GM23338 (cell line): ENCODE data around the gene PRRT1. TPM values are rescaled to one million over a fixed set of nuclear protein-coding genes. Genes with fewer than 3 reads are reported as not detected.

Source experiments
- ATAC-seq: fragments of 200-7000 bp; cut with Tn5 transposase; 3 replicates; pipeline ENCODE4 v1.9.1; 2020
- DNase-seq: peaks from one replicate; pipeline ENCODE4 v3.0.0-alpha.2; 2015; ENCODE audit warnings: low spot score
- H2AFZ ChIP-seq: fragments of 200-600 bp; sonication (generic); 2 replicates; pipeline ENCODE4 v1.8.0; 2016; ENCODE audit warnings: antibody characterized with exemption, mild to moderate bottlenecking, moderate library complexity
- H3F3A ChIP-seq: fragments of 200-600 bp; sonication (generic); replicated peaks from 2 replicates; pipeline ENCODE4 v1.8.0; 2017; ENCODE audit warnings: antibody characterized with exemption, mixed run types, low read depth
- H3K27ac ChIP-seq: fragments of 200-600 bp; sonication (generic); 2 replicates; pipeline ENCODE4 v1.6.1; 2016; ENCODE audit warnings: low read depth
- H3K27me3 ChIP-seq: fragments of 200-600 bp; sonication (generic); 2 replicates; pipeline ENCODE4 v1.8.0; 2016; ENCODE audit warnings: mild to moderate bottlenecking, mixed run types, moderate library complexity; ENCODE audit not compliant: insufficient read depth
- H3K36me3 ChIP-seq: fragments of 200-600 bp; sonication (generic); 2 replicates; pipeline ENCODE4 v1.8.0; 2016; ENCODE audit warnings: mild to moderate bottlenecking; ENCODE audit not compliant: insufficient read depth
- H3K4me1 ChIP-seq: fragments of 200-600 bp; sonication (generic); 2 replicates; pipeline ENCODE4 v1.8.0; 2016; ENCODE audit warnings: mild to moderate bottlenecking, moderate library complexity; ENCODE audit not compliant: insufficient read depth
- H3K4me2 ChIP-seq: fragments of 200-600 bp; sonication (generic); 2 replicates; pipeline ENCODE4 v1.7.1; 2017; ENCODE audit warnings: mixed run types
- H3K4me3 ChIP-seq: fragments of 200-600 bp; sonication (generic); 2 replicates; pipeline ENCODE4 v1.6.1; 2016; ENCODE audit warnings: mixed run types
- H3K79me2 ChIP-seq: fragments of 200-600 bp; sonication (generic); replicated peaks from 2 replicates; pipeline ENCODE4 v1.8.0; 2017; ENCODE audit warnings: mild to moderate bottlenecking; ENCODE audit not compliant: insufficient read depth
- H3K9me2 ChIP-seq: fragments of 200-600 bp; sonication (generic); 2 replicates; pipeline ENCODE4 v1.8.0; 2017; ENCODE audit not compliant: insufficient read depth
- H4K20me1 ChIP-seq: fragments of 200-600 bp; sonication (generic); replicated peaks from 2 replicates; pipeline ENCODE4 v1.8.0; 2017; ENCODE audit warnings: mild to moderate bottlenecking; ENCODE audit not compliant: insufficient read depth
- H3K27ac Mint-ChIP-seq: 2 replicates; pipeline ENCODE4 v1.8.0; 2020; ENCODE audit warnings: inconsistent platforms, mild to moderate bottlenecking, moderate library complexity, mixed read lengths
- H3K27me3 Mint-ChIP-seq: 3 replicates; pipeline ENCODE4 v1.8.0; 2022; ENCODE audit warnings: low read depth, mild to moderate bottlenecking, moderate library complexity, mixed read lengths, inconsistent platforms; ENCODE audit not compliant: insufficient read depth, poor library complexity
- H3K36me3 Mint-ChIP-seq: 3 replicates; pipeline ENCODE4 v1.8.0; 2021; ENCODE audit warnings: low read depth, mild to moderate bottlenecking, inconsistent platforms, moderate library complexity, mixed read lengths
- H3K4me1 Mint-ChIP-seq: 3 replicates; pipeline ENCODE4 v1.8.0; 2020; ENCODE audit warnings: mild to moderate bottlenecking, inconsistent platforms, mixed read lengths
- H3K4me3 Mint-ChIP-seq: 3 replicates; pipeline ENCODE4 v1.8.0; 2021; ENCODE audit warnings: moderate library complexity, mild to moderate bottlenecking, inconsistent platforms, mixed read lengths
- H3K9me3 Mint-ChIP-seq: 3 replicates; pipeline ENCODE4 v1.8.0; 2020; ENCODE audit warnings: moderate library complexity, mild to moderate bottlenecking, inconsistent platforms, mixed read lengths
- CREB1 ChIP-seq: fragments of 250-450 bp; sonication (Bioruptor Pico); IDR thresholded peaks from 2 replicates; pipeline ENCODE4 v1.5.0; 2020; ENCODE audit warnings: low read depth, mild to moderate bottlenecking, moderate library complexity
- EZH2 ChIP-seq: fragments of 200-600 bp; sonication (generic); IDR thresholded peaks from one replicate; pipeline ENCODE4 v1.8.0; 2017; ENCODE audit warnings: antibody characterized with exemption, mild to moderate bottlenecking, low read depth; ENCODE audit not compliant: unreplicated experiment
- EZH2phosphoT487 ChIP-seq: fragments of 200-600 bp; sonication (generic); IDR thresholded peaks from one replicate; pipeline ENCODE4 v1.8.1; 2018; ENCODE audit warnings: antibody characterized with exemption; ENCODE audit not compliant: unreplicated experiment
- JUNB ChIP-seq: IDR thresholded peaks from one replicate; pipeline ENCODE4 v1.6.1; 2016; ENCODE audit warnings: antibody characterized with exemption; ENCODE audit not compliant: unreplicated experiment
- NANOG ChIP-seq: IDR thresholded peaks from 2 replicates; pipeline ENCODE4 v1.6.1; 2016; ENCODE audit warnings: antibody characterized with exemption, borderline replicate concordance
- POLR2AphosphoS5 ChIP-seq: IDR thresholded peaks from 2 replicates; pipeline ENCODE4 v1.6.1; 2016; ENCODE audit warnings: antibody characterized with exemption, low read depth
- STAT1 ChIP-seq: IDR thresholded peaks from one replicate; pipeline ENCODE4 v1.6.1; 2016; ENCODE audit warnings: antibody characterized with exemption; ENCODE audit not compliant: unreplicated experiment
- ZNF114 ChIP-seq: fragments of 250-450 bp; sonication (Bioruptor Pico); IDR thresholded peaks from 2 replicates; pipeline ENCODE4 v1.5.0; 2020; ENCODE audit warnings: mild to moderate bottlenecking, moderate library complexity
- ZNF331 ChIP-seq: fragments of 250-450 bp; sonication (Bioruptor Pico); IDR thresholded peaks from 2 replicates; pipeline ENCODE4 v1.5.0; 2020; ENCODE audit warnings: low read depth, mild to moderate bottlenecking, moderate library complexity
- polyA plus RNA-seq: library from polyadenylated mRNA; unstranded; fragments of >200 nt; fragmentation: Nextera tagmentation; extraction: Ambion mirVana; gene quantifications from 2 replicates; pipeline ENCODE4 v1.2.1, GENCODE V29; 2016
- total RNA-seq: library from RNA; depleted of rRNA; stranded (reverse); fragments of >200 nt; shearing (Covaris generic); gene quantifications from 2 replicates; pipeline ENCODE4 v1.2.3, GENCODE V29; 2014
- TF ChIP-seq, protein P1 (sequence below), 2 experiments: fragments of 200-600 bp in 1 of 2; sonication (generic) in 1 of 2; conservative IDR thresholded peaks; 2 replicates each; pipeline versions ENCODE4 v1.5.1 to v1.6.1; 2016 to 2017; ENCODE audit warnings: antibody characterized with exemption in 2 of 2, low read depth in 2 of 2, mild to moderate bottlenecking in 2 of 2, moderate library complexity in 1 of 2
- TF ChIP-seq, protein P2 (sequence below): fragments of 250-450 bp; sonication (Bioruptor Pico); IDR thresholded peaks from 2 replicates; pipeline ENCODE4 v1.5.0; 2020; ENCODE audit warnings: mild to moderate bottlenecking, moderate library complexity
- TF ChIP-seq, protein P3 (sequence below): IDR thresholded peaks from 2 replicates; pipeline ENCODE4 v1.6.1; 2016; ENCODE audit warnings: antibody characterized with exemption
- TF ChIP-seq, protein P4 (sequence below): IDR thresholded peaks from one replicate; pipeline ENCODE4 v1.6.1; 2018; ENCODE audit warnings: antibody characterized with exemption; ENCODE audit not compliant: unreplicated experiment

The PRRT1 gene
- total and polyA plus RNA-seq, 2 experiments from 2014 or later: 2.7 TPM; not detected in 1

DNA sequence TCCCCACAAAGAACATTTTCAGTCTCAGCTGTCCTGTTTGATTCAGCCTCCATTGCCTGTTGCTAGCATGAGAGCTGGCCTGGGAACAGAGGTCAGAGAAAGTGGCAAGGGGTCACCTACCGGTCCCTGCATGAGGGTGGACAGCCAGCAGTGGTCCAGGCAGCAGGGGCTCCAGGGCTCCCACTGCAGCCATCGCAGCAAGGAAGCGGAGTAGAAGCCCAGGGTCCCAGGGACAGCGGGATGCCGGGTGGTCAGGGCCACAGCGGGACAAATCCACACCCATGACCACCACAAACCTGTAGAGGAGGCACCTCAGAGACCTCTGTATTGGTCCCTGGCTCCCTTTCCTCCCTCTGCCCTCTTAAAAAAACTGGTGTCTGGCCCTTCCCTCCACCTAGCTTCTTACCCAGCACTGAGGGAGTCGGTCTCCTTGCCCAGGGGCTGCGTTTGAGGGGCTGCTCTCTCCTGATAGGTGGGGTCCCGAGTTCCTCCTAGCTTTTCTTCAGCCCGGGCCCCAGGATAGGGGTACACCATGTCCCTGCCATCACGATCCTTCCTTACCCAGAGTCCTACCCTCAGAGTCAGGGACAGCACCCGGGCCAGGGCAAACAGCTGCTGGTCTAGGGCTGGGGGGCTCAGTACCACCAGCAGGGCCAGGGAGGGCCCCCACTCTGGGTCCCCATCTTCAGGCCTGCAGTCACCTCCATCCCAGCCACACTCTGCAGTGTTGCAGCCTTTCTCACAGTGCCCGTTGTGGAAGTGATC is 49.2 kb upstream of the PRRT1 start:
- peaks cover 6% of the 10 kb centered on the region for H3K27me3 Mint-ChIP-seq

More for the DNA sequence above, 49.2 kb upstream of the PRRT1 start:
- no peaks in the 10 kb centered on the region for H3K27me3 ChIP-seq
- no peaks in the 10 kb centered on the region for H3K36me3 Mint-ChIP-seq
- no peak overlapping the region for H3K4me3 Mint-ChIP-seq
- H2AFZ ChIP-seq: no peak overlapping the region
- TF ChIP-seq ZNF331 (no peak), STAT1 (no peak), EZH2phosphoT487 (no peak), NANOG (no peak), EZH2 (no peak), POLR2AphosphoS5 (no peak), CREB1 (no peak), ZNF114 (CRISPR knock-in tag) (no peak), JUNB (no peak)
- TF ChIP-seq, protein P1, sequence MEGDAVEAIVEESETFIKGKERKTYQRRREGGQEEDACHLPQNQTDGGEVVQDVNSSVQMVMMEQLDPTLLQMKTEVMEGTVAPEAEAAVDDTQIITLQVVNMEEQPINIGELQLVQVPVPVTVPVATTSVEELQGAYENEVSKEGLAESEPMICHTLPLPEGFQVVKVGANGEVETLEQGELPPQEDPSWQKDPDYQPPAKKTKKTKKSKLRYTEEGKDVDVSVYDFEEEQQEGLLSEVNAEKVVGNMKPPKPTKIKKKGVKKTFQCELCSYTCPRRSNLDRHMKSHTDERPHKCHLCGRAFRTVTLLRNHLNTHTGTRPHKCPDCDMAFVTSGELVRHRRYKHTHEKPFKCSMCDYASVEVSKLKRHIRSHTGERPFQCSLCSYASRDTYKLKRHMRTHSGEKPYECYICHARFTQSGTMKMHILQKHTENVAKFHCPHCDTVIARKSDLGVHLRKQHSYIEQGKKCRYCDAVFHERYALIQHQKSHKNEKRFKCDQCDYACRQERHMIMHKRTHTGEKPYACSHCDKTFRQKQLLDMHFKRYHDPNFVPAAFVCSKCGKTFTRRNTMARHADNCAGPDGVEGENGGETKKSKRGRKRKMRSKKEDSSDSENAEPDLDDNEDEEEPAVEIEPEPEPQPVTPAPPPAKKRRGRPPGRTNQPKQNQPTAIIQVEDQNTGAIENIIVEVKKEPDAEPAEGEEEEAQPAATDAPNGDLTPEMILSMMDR (conservative IDR thresholded peaks at IDR 0.05; ENCODE audit: low read depth in 2 of 2): no peak
- TF ChIP-seq, protein P2, sequence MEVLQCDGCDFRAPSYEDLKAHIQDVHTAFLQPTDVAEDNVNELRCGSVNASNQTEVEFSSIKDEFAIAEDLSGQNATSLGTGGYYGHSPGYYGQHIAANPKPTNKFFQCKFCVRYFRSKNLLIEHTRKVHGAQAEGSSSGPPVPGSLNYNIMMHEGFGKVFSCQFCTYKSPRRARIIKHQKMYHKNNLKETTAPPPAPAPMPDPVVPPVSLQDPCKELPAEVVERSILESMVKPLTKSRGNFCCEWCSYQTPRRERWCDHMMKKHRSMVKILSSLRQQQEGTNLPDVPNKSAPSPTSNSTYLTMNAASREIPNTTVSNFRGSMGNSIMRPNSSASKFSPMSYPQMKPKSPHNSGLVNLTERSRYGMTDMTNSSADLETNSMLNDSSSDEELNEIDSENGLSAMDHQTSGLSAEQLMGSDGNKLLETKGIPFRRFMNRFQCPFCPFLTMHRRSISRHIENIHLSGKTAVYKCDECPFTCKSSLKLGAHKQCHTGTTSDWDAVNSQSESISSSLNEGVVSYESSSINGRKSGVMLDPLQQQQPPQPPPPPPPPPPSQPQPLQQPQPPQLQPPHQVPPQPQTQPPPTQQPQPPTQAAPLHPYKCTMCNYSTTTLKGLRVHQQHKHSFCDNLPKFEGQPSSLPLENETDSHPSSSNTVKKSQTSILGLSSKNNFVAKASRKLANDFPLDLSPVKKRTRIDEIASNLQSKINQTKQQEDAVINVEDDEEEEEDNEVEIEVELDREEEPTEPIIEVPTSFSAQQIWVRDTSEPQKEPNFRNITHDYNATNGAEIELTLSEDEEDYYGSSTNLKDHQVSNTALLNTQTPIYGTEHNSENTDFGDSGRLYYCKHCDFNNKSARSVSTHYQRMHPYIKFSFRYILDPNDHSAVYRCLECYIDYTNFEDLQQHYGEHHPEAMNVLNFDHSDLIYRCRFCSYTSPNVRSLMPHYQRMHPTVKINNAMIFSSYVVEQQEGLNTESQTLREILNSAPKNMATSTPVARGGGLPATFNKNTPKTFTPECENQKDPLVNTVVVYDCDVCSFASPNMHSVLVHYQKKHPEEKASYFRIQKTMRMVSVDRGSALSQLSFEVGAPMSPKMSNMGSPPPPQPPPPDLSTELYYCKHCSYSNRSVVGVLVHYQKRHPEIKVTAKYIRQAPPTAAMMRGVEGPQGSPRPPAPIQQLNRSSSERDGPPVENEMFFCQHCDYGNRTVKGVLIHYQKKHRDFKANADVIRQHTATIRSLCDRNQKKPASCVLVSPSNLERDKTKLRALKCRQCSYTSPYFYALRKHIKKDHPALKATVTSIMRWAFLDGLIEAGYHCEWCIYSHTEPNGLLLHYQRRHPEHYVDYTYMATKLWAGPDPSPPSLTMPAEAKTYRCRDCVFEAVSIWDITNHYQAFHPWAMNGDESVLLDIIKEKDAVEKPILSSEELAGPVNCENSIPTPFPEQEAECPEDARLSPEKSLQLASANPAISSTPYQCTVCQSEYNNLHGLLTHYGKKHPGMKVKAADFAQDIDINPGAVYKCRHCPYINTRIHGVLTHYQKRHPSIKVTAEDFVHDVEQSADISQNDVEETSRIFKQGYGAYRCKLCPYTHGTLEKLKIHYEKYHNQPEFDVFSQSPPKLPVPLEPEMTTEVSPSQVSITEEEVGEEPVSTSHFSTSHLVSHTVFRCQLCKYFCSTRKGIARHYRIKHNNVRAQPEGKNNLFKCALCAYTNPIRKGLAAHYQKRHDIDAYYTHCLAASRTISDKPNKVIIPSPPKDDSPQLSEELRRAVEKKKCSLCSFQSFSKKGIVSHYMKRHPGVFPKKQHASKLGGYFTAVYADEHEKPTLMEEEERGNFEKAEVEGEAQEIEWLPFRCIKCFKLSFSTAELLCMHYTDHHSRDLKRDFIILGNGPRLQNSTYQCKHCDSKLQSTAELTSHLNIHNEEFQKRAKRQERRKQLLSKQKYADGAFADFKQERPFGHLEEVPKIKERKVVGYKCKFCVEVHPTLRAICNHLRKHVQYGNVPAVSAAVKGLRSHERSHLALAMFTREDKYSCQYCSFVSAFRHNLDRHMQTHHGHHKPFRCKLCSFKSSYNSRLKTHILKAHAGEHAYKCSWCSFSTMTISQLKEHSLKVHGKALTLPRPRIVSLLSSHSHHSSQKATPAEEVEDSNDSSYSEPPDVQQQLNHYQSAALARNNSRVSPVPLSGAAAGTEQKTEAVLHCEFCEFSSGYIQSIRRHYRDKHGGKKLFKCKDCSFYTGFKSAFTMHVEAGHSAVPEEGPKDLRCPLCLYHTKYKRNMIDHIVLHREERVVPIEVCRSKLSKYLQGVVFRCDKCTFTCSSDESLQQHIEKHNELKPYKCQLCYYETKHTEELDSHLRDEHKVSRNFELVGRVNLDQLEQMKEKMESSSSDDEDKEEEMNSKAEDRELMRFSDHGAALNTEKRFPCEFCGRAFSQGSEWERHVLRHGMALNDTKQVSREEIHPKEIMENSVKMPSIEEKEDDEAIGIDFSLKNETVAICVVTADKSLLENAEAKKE (CRISPR knock-in tag): no peak
- TF ChIP-seq, protein P3, sequence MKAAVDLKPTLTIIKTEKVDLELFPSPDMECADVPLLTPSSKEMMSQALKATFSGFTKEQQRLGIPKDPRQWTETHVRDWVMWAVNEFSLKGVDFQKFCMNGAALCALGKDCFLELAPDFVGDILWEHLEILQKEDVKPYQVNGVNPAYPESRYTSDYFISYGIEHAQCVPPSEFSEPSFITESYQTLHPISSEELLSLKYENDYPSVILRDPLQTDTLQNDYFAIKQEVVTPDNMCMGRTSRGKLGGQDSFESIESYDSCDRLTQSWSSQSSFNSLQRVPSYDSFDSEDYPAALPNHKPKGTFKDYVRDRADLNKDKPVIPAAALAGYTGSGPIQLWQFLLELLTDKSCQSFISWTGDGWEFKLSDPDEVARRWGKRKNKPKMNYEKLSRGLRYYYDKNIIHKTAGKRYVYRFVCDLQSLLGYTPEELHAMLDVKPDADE: no peak
- TF ChIP-seq, protein P4, sequence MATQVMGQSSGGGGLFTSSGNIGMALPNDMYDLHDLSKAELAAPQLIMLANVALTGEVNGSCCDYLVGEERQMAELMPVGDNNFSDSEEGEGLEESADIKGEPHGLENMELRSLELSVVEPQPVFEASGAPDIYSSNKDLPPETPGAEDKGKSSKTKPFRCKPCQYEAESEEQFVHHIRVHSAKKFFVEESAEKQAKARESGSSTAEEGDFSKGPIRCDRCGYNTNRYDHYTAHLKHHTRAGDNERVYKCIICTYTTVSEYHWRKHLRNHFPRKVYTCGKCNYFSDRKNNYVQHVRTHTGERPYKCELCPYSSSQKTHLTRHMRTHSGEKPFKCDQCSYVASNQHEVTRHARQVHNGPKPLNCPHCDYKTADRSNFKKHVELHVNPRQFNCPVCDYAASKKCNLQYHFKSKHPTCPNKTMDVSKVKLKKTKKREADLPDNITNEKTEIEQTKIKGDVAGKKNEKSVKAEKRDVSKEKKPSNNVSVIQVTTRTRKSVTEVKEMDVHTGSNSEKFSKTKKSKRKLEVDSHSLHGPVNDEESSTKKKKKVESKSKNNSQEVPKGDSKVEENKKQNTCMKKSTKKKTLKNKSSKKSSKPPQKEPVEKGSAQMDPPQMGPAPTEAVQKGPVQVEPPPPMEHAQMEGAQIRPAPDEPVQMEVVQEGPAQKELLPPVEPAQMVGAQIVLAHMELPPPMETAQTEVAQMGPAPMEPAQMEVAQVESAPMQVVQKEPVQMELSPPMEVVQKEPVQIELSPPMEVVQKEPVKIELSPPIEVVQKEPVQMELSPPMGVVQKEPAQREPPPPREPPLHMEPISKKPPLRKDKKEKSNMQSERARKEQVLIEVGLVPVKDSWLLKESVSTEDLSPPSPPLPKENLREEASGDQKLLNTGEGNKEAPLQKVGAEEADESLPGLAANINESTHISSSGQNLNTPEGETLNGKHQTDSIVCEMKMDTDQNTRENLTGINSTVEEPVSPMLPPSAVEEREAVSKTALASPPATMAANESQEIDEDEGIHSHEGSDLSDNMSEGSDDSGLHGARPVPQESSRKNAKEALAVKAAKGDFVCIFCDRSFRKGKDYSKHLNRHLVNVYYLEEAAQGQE: no peak
- no peak for DNase-seq
- H3F3A ChIP-seq: peaks cover 11% of the 10 kb centered on the region
- no peak overlapping the region for H3K4me3 ChIP-seq
- no peak for ATAC-seq
- H3K9me3 Mint-ChIP-seq: no peaks in the 10 kb centered on the region; the same call in 2 of the 3 replicates
- no peaks in the 10 kb centered on the region for H3K9me2 ChIP-seq
- no peak overlapping the region for H3K27ac ChIP-seq
- no peaks in the 10 kb centered on the region for H4K20me1 ChIP-seq
- peaks cover 11% of the 10 kb centered on the region; the same call in 1 of the 2 replicates for H3K4me1 ChIP-seq
- H3K27ac Mint-ChIP-seq: no peak overlapping the region
- peaks cover 11% of the 10 kb centered on the region; the same call in 2 of the 3 replicates for H3K4me1 Mint-ChIP-seq
- H3K36me3 ChIP-seq: no peaks in the 10 kb centered on the region
- H3K4me2 ChIP-seq: no peak overlapping the region
- H3K79me2 ChIP-seq: no peaks in the 10 kb centered on the region
